Thymus (tissue), 11 donors: ENCODE measurements around the gene BRAT1. TPM values are rescaled to one million over a fixed set of nuclear protein-coding genes. Genes with fewer than 3 reads are reported as not detected.
"Not testable (repeated sequence)": the region's sequence is repeated elsewhere in the genome, so short reads cannot be mapped to it uniquely, and the experiment has no call there.

Experiments
- DNase-seq, 9 donors: peaks; one replicate each; pipeline ENCODE4 v3.0.0-alpha.2; 2013; ENCODE audit warnings: low spot score in 9 of 9, low read depth in 6 of 9, missing footprints in 1 of 9
- H3K27ac ChIP-seq, 2 donors: one replicate each; pipeline ENCODE4 v1.5.1; 2013; ENCODE audit warnings: control low read depth in 1 of 2, low read depth in 1 of 2, low read length in 1 of 2, mild to moderate bottlenecking in 1 of 2, moderate library complexity in 1 of 2
- H3K27me3 ChIP-seq, 2 donors: one replicate each; pipeline ENCODE4 v1.5.1; 2013; ENCODE audit warnings: low read length in 1 of 2; ENCODE audit not compliant: control insufficient read depth in 2 of 2, insufficient read depth in 1 of 2
- H3K36me3 ChIP-seq, 2 donors: one replicate each; pipeline ENCODE4 v1.5.1; 2013; ENCODE audit warnings: low read length in 1 of 2, mild to moderate bottlenecking in 1 of 2, moderate library complexity in 1 of 2; ENCODE audit not compliant: control insufficient read depth in 2 of 2, insufficient read depth in 2 of 2
- H3K4me1 ChIP-seq, 2 donors: one replicate each; pipeline ENCODE4 v1.5.1; 2013; ENCODE audit warnings: low read length in 2 of 2; ENCODE audit not compliant: control insufficient read depth in 2 of 2, insufficient read depth in 2 of 2
- H3K4me3 ChIP-seq, 2 donors: one replicate each; pipeline ENCODE4 v1.5.1; 2013; ENCODE audit warnings: low read length in 2 of 2, control low read depth in 1 of 2, mild to moderate bottlenecking in 1 of 2
- H3K9me3 ChIP-seq, 2 donors: one replicate each; pipeline ENCODE4 v1.5.1; 2013; ENCODE audit warnings: low read length in 1 of 2, mild to moderate bottlenecking in 1 of 2; ENCODE audit not compliant: control insufficient read depth in 2 of 2, insufficient read depth in 1 of 2
- WGBS: extraction: QIAGEN DNeasy Blood & Tissue Kit; methylation state at CpG from one replicate; pipeline ENCODE4 v1.1.7; 2013; 5-methylcytosine and 5-hydroxymethylcytosine counted together
- polyA plus RNA-seq: library from polyadenylated mRNA; stranded (reverse); fragments of 200-250 nt; gene quantifications from one replicate; pipeline ENCODE4 v1.2.3, GENCODE V29; 2013
- total RNA-seq: library from RNA; stranded (reverse); fragments of 120-200 nt; gene quantifications from one replicate; pipeline ENCODE4 v1.2.4, GENCODE V29; 2013
- donor health status: healthy.

BRAT1 gene
- total and polyA plus RNA-seq, 2 donors = 19.9 to 40.8 TPM

DNA sequence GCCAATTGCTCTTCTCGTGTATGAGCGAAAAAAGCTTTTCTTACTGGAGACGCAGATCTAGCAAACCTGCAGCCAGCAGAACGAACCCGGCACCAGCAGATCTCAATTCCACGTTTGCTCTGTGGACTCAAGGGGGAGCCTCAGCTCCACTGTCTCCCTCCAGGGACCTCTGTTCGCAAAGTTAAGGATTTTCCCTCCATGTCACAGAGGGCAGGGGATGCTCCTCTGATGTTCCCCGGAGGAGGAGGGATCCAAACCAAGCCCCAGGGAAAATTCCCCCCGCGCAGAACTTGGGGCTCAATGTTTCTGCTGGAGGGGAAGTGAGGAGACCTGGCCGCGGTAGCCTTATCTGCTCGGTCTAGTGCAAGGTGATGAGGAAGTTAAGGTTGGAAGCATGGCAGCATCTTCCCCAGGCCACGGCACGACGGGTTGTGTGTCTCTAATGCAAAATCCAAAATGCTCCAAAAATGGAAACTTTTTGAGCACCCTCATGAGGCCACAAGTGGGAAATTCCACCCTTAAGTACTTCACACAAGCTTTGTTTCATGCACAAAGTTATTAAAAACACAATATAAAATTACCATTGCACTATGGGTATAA lies 12.5 kb upstream of the BRAT1 start:
- peaks cover 0 to 3% of the 10 kb centered on the region in 2 donors for H3K36me3 ChIP-seq
- WGBS = 36% methylated on average over 16 of the region's 16 CpGs
- H3K4me3 ChIP-seq = no peak overlapping the region
- no peaks in the 10 kb centered on the region for H3K9me3 ChIP-seq
- no peak overlapping the region for H3K27ac ChIP-seq
- no peak for DNase-seq
- H3K4me1 ChIP-seq = peaks cover 0 to 4% of the 10 kb centered on the region in 2 donors
- no peaks in the 10 kb centered on the region for H3K27me3 ChIP-seq

DNA sequence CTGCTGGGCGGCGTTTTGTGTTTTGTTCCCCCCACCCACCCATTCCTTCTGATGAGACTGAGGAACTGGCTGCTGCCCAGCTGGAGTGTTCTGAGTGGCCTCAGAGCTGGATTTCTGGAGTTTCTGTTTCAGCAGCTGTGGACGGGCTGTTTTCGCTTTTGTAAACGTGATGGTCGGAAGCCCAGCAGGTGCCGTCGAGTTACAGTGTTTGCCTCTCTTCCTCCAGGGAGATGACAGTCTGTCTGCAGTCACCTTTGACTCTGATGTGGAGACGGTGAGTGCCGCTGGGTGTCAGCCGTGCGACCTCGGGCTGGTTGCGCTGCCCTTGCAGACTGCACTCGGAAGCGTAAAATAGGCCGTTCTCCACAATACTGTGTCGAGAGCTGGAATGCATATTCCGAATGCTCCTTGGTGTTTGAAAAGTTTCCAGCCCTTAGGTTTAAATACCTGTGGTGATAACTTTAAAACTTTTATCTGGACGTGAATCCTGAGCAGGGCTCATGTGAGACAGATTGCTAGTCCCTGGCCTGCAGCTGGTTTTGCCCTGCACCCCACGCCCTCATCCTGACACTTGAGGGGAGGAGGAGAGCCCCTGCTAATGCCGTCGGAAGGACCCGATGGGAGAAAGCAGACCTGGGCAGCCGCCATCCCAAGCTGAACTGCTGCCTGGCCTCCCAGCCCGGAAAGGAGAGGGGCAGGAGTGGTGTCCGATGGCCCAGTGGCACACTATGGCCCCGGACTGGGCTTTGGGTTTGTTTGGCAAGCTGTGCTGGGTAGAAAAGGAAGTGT lies 11.8 kb upstream of the BRAT1 start:
- Histone ChIP-seq H3K36me3 (peaks cover 0 to 2% of the 10 kb centered on the region in 2 donors), H3K4me1 (peaks cover 0 to 4% of the 10 kb centered on the region in 2 donors), H3K27ac (no peak overlapping the region), H3K4me3 (no peak overlapping the region), H3K9me3 (no peaks in the 10 kb centered on the region), H3K27me3 (no peaks in the 10 kb centered on the region)
- WGBS = 88% methylated on average over 28 of the region's 28 CpGs
- DNase-seq = no peak

DNA sequence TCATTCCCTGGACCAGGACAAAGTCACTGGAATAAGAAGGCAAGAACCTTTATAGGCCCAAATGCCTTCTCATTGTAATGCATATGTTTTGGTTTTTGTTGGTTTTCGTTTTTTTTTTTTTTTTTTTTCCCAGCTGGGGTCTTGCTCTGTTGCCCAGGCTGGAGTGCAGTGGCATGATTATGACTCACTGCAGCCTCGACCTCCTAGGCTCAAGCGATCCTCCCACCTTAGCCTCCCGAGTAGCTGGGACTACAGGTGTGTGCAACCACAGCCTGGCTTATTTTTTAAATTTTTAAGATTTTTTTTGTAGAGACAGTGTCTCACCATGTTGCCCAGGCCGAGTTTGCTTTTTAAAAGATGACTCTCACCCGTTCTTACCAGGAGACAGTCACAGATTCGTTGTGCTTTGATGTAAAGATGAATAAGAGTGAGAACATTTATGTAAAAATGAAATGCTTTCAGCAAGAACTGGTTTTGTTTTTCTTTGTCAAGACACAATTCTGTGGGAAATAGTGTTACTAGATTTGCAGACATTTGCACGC lies 11.1 kb upstream of the BRAT1 start:
- H3K27me3 ChIP-seq = no peaks in the 10 kb centered on the region
- H3K4me1 ChIP-seq = peaks cover 0 to 4% of the 10 kb centered on the region in 2 donors
- H3K9me3 ChIP-seq = no peaks in the 10 kb centered on the region
- H3K27ac ChIP-seq = no peak overlapping the region
- WGBS = 94% methylated on average over 8 of the region's 8 CpGs
- DNase-seq = no peak
- H3K36me3 ChIP-seq = no peaks in the 10 kb centered on the region
- no peak overlapping the region for H3K4me3 ChIP-seq

DNA sequence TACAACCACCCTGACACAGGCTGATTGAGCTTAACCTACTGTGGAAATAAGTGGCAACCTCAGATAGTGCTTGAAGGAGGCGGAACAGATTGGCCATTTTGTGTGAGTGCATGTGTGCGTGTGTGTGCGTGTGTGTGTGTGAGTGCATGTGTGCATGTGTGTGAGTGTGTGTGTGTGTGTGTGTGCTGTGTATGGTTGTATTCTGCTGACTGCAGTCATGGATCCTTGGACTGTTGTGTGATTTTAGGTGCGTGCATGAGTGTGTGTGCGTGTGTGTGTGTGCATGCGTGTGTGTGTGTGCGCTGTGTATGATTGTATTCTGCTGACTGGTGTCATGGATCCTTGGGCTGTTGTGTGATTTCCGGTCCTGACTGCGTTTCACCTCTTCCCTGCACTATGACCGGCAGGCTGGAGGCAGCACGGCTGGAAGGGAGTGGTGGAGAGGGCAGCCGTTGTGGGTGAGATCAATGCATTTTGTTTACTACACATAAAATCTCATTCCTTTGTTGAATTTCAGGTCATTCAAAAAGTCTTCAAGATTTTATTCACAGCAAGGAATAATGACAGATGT lies 9.7 kb upstream of the BRAT1 start:
- H3K9me3 ChIP-seq = no peaks in the 10 kb centered on the region
- H3K27ac ChIP-seq = no peak overlapping the region
- WGBS = 95% methylated on average over 12 of the region's 12 CpGs
- no peak overlapping the region for H3K4me3 ChIP-seq
- H3K4me1 ChIP-seq = peaks cover 0 to 8% of the 10 kb centered on the region in 2 donors
- H3K27me3 ChIP-seq = no peaks in the 10 kb centered on the region
- DNase-seq = no peak
- H3K36me3 ChIP-seq = no peaks in the 10 kb centered on the region

DNA sequence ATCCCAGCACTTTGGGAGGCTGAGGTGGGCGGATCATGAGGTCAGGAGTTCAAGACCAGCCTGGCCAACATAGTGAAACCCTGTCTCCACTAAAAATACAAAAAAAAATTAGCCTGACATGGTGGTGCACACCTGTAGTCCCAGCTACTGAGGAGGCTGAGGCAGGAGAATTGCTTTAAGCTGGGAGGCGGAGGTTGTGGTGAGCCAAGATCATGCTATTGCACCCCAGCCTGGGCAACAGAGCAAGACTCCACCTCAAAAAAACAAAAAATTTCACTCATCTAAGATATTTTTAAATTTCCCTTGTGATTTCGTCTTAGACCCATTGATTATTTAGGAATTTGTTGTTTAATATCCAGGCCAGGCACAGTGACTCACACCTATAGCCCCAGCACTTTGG lies 8.6 kb upstream of the BRAT1 start:
- not testable (repeated sequence) for DNase-seq, H3K4me3 ChIP-seq, H3K9me3 ChIP-seq, H3K27ac ChIP-seq, H3K27me3 ChIP-seq, H3K36me3 ChIP-seq
- peaks cover 0 to 16% of the 10 kb centered on the region in 2 donors for H3K4me1 ChIP-seq
- 97% methylated on average over 3 of the region's 3 CpGs for WGBS

DNA sequence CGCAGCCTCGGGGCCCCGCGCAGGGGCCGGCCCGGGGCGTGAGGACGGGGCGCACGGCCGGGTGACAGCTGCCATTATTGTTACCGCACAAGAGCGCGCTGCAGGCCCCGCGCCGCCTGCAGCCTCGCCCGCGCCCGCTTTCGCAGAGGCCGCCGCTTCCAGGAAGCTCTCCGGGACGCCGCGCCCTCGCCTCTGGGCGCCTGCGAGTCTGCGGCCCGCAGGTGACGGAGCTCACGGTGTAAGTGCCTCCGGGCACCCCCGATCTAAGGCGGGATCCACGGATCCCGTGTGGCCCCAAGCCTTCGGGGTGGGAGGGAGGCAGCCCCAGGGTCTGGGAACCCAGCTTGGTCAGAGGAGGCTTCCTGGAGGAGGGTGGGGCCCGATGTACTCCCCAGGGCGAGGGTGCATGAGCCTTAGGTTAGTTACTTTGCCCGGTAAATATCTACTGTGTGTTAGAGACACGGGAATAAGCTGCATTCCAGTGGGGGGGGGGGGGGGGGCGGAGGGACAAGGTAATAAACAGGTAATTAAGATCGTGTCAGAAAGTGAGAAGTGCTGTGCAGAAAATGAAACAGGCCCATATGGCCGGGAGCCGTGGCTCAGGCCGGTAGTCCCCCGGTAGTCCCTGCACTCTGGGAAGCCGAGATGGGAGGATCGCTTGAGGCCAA lies 4.1 kb upstream of the BRAT1 start:
- Histone ChIP-seq H3K36me3 (no peaks in the 10 kb centered on the region), H3K27me3 (peaks cover 0 to 4% of the 10 kb centered on the region in 2 donors), H3K4me3 (peak overlapping the region; percentile 53 to 61), H3K9me3 (no peaks in the 10 kb centered on the region), H3K4me1 (peaks cover 8 to 30% of the 10 kb centered on the region in 2 donors), H3K27ac (no peak overlapping the region)
- peak in 1 of 9 donors; percentile 25 for DNase-seq
- 23% methylated on average over 53 of the region's 53 CpGs for WGBS

DNA sequence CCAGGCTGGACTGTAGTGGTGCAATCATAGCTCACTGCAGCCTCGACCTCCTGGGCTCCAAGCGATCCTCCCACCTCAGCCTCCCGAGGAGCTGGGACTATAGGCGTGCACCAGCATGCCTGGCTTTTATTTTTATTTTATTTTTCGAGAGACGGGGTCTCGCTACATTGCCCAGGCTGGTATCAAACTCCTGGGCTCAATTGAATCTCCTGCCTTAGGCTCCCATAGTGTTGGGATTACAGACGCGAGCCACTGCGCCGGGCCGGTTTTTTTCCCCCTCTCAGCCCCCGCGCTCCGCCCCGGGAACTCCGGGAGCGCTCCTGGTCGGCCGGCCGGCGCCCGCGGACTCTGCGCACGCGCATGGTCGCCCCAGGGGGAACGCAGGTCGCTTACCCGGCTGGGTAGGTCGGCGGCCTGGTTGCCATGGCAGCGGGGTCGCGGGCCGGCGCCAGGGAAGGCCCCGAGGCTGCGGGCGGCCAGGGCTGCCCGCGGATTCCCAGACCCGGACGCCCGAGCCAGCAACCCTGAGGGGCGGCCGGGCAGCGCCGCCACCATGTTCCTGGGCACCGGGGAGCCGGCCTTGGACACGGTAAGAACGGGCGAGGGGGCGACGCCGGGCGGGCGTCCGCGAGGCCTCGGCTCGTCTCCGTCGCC lies 3.4 kb upstream of the BRAT1 start, which contains the start of gene IQCE:
Gene IQCE, plus strand, starts transcription at position 351 of the 654 bp plus-strand sequence. Its CDS starts 203 bp downstream, at position 554.
- WGBS = 3% methylated on average over 66 of the region's 66 CpGs
- Histone ChIP-seq H3K27me3 (peaks cover 0 to 4% of the 10 kb centered on the region in 2 donors), H3K9me3 (no peaks in the 10 kb centered on the region), H3K27ac (no peak within 1 kb of the TSS), H3K36me3 (peaks cover 0 to under 1% of the 10 kb centered on the region in 2 donors), H3K4me1 (peaks cover 13 to 36% of the 10 kb centered on the region in 2 donors), H3K4me3 (peak within 1 kb of the TSS; percentile 53 to 61)
- DNase-seq = peak; percentile 37 to 89 (median 73)

DNA sequence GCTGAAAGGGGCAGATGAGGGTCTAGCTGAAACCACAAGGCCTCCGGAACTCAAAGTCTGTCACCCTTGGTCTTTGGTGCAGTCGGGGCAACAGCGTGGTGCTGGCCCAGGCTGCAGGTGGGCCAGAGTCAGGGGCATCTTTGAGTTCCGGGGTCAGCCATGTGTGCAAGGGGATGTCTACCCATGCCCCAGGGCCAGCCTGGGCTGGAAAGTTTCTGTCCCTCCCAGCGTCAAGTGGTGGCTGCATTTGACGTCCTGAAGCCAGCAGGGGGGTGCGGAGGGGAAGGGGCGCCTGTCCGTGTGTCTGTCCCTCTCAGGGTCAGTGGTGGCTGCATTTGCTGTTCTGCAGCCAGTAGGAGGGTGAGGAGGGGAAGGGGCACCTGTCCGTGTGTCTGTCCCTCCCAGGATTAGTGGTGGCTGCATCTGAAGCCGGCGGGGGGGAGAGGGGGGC lies 638 bp downstream of the BRAT1 start:
- Histone ChIP-seq H3K9me3 (no peaks in the 10 kb centered on the region), H3K27me3 (peaks cover 0 to 4% of the 10 kb centered on the region in 2 donors), H3K36me3 (peaks cover 8 to 10% of the 10 kb centered on the region in 2 donors), H3K4me1 (peaks cover 13 to 31% of the 10 kb centered on the region in 2 donors), H3K4me3 (peak overlapping the region; percentile 72 to 86), H3K27ac (no peak overlapping the region)
- DNase-seq = no peak
- WGBS = 5% methylated on average over 12 of the region's 12 CpGs
